ENCODE data around the gene ZNF317. TPM values are rescaled to one million over a fixed set of nuclear protein-coding genes. Genes with fewer than 3 reads are reported as not detected.

The ZNF317 gene
- total RNA-seq, 1 donor from 2014 or later, result 19.6 TPM

GRCh38 chr19:9128171-9128570 is 12.0 kb upstream of the ZNF317 start:
- Histone ChIP-seq H2AFZ (replicated peaks) (no peak overlapping the region), H3K4me3 (no peak overlapping the region), H3K79me2 (ENCODE audit: low read depth) (no peaks in the 10 kb centered on the region), H3K4me2 (no peak overlapping the region), H3K36me3 (no peaks in the 10 kb centered on the region), H3K9ac (no peak overlapping the region), H3K9me3 (ENCODE audit: low read depth) (no peaks in the 10 kb centered on the region), H3K27me3 (no peaks in the 10 kb centered on the region), H4K20me1 (ENCODE audit: low read depth) (no peaks in the 10 kb centered on the region), H3F3A (ENCODE audit: low read depth) (no peaks in the 10 kb centered on the region), H3K27ac (no peak overlapping the region), H3K4me1 (no peaks in the 10 kb centered on the region)
- Mint-ChIP-seq H3K36me3 (no peaks in the 10 kb centered on the region), H3K4me1 (no peaks in the 10 kb centered on the region), H3K4me3 (no peak overlapping the region), H3K27me3 (ENCODE audit: insufficient read depth, low read depth) (peaks cover 4% of the 10 kb centered on the region), H3K27ac (no peak overlapping the region), H3K9me3 (peaks cover 27% of the 10 kb centered on the region)
- TF ChIP-seq, protein P1, sequence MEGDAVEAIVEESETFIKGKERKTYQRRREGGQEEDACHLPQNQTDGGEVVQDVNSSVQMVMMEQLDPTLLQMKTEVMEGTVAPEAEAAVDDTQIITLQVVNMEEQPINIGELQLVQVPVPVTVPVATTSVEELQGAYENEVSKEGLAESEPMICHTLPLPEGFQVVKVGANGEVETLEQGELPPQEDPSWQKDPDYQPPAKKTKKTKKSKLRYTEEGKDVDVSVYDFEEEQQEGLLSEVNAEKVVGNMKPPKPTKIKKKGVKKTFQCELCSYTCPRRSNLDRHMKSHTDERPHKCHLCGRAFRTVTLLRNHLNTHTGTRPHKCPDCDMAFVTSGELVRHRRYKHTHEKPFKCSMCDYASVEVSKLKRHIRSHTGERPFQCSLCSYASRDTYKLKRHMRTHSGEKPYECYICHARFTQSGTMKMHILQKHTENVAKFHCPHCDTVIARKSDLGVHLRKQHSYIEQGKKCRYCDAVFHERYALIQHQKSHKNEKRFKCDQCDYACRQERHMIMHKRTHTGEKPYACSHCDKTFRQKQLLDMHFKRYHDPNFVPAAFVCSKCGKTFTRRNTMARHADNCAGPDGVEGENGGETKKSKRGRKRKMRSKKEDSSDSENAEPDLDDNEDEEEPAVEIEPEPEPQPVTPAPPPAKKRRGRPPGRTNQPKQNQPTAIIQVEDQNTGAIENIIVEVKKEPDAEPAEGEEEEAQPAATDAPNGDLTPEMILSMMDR (IDR thresholded peaks at IDR 0.05), result no peak
- no peak for DNase-seq (ENCODE audit: low spot score)

DNA sequence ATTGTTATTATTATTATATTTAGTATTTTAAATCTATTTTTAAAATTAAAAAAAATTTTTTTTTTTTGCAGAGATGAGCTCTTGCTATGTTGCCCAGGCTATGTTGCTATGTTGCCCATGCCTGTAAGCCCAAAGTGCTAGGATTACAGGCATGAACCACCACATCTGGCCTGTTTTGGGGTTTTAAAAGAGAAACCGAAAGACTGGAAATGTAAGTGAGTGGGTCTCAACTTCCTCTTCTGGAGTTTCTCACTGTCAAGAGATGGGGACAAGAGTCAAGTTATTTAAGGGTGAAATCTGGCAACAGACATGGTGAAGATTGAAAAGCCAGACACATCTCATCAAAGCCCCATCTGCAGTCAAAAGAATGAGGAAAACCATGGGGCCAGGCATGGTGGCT is 9.2 kb upstream of the ZNF317 start:
- peaks cover 8% of the 10 kb centered on the region for H3K27me3 Mint-ChIP-seq (ENCODE audit: insufficient read depth, low read depth)
- TF ChIP-seq, protein P1 (IDR thresholded peaks at IDR 0.05), result no peak
- TF ChIP-seq EZH2 (IDR thresholded peaks at IDR 0.05) (no peak), EZH2phosphoT487 (IDR thresholded peaks at IDR 0.05) (no peak)
- Histone ChIP-seq H3K4me2 (no peak overlapping the region), H3K9me3 (ENCODE audit: low read depth) (no peaks in the 10 kb centered on the region), H3K36me3 (no peaks in the 10 kb centered on the region), H3K79me2 (ENCODE audit: low read depth) (no peaks in the 10 kb centered on the region), H3F3A (ENCODE audit: low read depth) (no peaks in the 10 kb centered on the region), H3K9ac (no peak overlapping the region), H4K20me1 (ENCODE audit: low read depth) (no peaks in the 10 kb centered on the region), H3K27me3 (no peaks in the 10 kb centered on the region), H3K4me3 (no peak overlapping the region), H3K4me1 (no peaks in the 10 kb centered on the region), H3K27ac (no peak overlapping the region), H2AFZ (replicated peaks) (no peak overlapping the region)
- no peak for DNase-seq (ENCODE audit: low spot score)
- no peaks in the 10 kb centered on the region for H3K4me1 Mint-ChIP-seq
- H3K36me3 Mint-ChIP-seq, result no peaks in the 10 kb centered on the region
- H3K9me3 Mint-ChIP-seq, result peaks cover 26% of the 10 kb centered on the region
- no peak overlapping the region for H3K4me3 Mint-ChIP-seq
- H3K27ac Mint-ChIP-seq, result no peak overlapping the region

DNA sequence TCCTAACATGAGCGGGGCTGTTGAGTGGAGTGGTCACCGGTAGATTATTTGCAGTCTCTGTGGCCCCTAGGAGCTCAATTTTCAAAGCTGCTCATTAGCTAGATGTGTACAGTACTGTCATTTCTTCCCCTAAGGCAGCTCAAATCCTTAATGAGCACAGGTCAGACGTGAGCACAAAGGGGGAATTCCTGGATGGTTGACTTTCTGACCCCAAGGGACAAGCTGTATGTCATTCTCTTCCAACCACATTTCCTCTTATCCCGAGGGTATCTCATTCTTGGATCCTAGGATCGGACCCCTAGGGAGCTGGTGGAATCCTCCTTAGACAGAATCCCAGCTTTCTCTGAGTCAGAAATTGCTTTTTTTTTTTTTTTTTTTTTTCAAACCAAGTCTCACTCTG is 7.8 kb upstream of the ZNF317 start:
- Histone ChIP-seq H3F3A (ENCODE audit: low read depth) (peaks cover 3% of the 10 kb centered on the region), H3K9ac (no peak overlapping the region), H3K27ac (no peak overlapping the region), H3K9me3 (ENCODE audit: low read depth) (no peaks in the 10 kb centered on the region), H3K79me2 (ENCODE audit: low read depth) (no peaks in the 10 kb centered on the region), H3K4me3 (no peak overlapping the region), H3K4me2 (no peak overlapping the region), H3K27me3 (no peaks in the 10 kb centered on the region), H3K4me1 (no peaks in the 10 kb centered on the region), H2AFZ (replicated peaks) (no peak overlapping the region), H4K20me1 (ENCODE audit: low read depth) (no peaks in the 10 kb centered on the region), H3K36me3 (no peaks in the 10 kb centered on the region)
- Mint-ChIP-seq H3K4me1 (no peaks in the 10 kb centered on the region), H3K36me3 (no peaks in the 10 kb centered on the region), H3K9me3 (peaks cover 18% of the 10 kb centered on the region), H3K4me3 (no peak overlapping the region), H3K27ac (no peak overlapping the region), H3K27me3 (ENCODE audit: insufficient read depth, low read depth) (peaks cover 10% of the 10 kb centered on the region)
- no peak for TF ChIP-seq EZH2phosphoT487 (IDR thresholded peaks at IDR 0.05)
- TF ChIP-seq, protein P1 (IDR thresholded peaks at IDR 0.05), result no peak
- no peak for TF ChIP-seq EZH2 (IDR thresholded peaks at IDR 0.05)
- no peak for DNase-seq (ENCODE audit: low spot score)

Data from neural progenitor cell (in vitro differentiated cells).